ENCODE results near the gene CELA3B.
"Not testable (repeated sequence)": the region's sequence is repeated elsewhere in the genome, so short reads cannot be mapped to it uniquely, and the experiment has no call there.

Gene CELA3B

DNA sequence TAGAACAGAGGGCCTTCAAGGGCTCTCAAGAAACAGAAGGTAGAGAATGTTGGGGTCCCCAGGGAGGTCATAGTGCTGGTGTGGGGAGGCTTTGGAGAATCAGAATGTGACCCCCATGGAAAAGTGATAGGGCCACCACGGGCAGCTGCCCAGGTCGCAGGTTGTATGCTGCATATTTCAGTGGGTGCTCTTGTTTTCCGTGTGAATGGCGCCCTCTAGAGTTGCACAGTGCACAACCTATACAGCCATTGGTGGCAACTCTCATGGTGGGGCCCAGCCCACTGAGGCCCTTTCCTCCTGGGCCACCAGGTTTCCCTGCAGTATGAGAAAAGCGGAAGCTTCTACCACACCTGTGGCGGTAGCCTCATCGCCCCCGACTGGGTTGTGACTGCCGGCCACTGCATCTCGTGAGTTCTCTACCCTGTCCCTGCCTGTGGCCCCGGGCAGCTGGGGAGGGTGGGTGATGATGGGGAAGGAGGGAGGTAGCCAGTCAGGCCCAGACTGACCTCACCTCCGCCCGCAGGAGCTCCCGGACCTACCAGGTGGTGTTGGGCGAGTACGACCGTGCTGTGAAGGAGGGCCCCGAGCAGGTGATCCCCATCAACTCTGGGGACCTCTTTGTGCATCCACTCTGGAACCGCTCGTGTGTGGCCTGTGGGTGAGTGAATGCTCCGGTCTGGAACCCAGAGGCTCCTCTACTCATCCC, 3.8 kb downstream of the CELA3B start:
- not testable (repeated sequence) for DNase-seq

DNA sequence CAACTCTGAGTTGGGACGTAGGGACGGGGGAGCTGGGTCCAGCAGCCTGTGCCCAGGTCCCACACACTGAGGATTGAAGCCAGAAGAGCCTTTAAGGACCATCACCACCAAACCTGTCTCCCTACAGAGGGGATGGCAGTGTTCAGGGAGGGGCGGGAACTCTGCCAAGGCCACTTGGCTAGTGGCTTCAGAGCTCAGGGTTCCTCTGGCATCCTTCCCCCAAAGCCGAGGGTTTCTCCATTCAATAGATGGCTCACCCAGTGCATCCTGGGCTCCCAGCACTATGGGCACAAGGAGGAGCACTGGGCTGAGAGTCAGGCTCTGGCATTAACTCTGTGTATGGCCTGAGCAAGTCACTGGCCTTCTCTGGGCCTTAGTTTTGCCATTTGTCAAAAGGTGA, 4.4 kb downstream of the CELA3B start:
- not testable (repeated sequence) for DNase-seq

DNA sequence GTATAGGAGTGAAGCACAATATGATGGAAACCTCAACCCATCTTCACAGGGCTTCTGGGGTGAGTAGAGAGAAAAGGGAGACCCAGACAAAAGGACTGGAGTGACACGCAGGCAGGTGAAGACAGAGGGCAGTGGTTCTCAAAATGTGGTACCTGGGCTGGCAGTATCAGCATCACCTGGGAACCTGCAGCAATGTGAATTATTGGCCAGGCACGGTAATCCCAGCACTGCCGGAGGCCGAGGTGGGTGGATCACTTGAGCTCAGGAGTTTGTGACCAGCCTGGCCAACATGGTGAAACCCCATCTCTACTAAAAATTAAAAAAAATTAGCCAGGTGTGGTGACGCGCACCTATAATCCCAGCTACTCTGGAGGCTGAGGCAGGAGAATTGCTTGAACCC, 5.3 kb downstream of the CELA3B start:
- DNase-seq: not testable (repeated sequence)

DNA sequence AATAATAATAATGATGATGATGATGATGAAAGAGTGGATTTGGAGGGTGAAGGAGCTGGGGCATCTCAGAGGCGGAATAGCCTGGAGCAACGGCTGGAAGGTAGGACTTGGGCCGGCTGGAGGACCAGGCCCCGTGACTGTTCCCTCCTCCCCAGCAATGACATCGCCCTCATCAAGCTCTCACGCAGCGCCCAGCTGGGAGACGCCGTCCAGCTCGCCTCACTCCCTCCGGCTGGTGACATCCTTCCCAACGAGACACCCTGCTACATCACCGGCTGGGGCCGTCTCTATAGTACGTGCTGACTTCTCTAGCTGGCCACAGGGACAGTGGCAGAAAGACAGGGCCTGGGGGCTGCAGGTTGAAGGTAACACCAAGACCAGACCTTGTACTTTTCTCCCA, 6.7 kb downstream of the CELA3B start:
- DNase-seq: not testable (repeated sequence)

DNA sequence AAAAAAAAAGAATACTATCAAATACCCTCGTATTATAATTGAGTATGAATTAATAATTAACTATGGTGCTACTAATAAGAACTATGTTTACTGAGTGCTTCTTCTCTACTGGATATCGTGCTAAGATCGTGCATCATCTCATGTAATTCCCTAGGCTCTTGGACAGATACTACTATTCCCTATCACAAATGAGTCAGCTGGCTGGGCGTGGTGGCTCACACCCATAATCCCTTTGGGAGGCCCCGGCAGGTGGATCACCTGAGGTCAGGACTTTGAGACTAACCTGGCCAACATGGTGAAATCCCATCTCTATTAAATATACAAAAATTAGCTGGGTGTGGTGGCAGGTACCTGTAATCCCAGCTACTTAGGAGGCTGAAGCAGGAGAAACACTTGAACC, 9.1 kb downstream of the CELA3B start:
- not testable (repeated sequence) for DNase-seq

DNA sequence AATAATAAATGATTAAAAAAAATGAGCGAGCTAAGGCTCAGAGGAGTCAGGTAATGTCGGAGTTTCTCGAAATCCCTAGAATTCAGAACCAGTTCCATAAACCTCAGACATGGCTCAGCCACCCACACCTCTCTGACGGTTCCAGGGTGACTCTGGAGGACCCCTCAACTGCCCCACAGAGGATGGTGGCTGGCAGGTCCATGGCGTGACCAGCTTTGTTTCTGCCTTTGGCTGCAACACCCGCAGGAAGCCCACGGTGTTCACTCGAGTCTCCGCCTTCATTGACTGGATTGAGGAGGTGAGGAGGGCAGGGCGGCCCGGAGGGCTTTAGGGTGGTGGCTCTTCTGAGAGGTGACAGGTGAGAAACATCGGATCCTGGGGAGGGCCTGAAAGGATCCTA, 9.6 kb downstream of the CELA3B start:
- not testable (repeated sequence) for DNase-seq

DNA sequence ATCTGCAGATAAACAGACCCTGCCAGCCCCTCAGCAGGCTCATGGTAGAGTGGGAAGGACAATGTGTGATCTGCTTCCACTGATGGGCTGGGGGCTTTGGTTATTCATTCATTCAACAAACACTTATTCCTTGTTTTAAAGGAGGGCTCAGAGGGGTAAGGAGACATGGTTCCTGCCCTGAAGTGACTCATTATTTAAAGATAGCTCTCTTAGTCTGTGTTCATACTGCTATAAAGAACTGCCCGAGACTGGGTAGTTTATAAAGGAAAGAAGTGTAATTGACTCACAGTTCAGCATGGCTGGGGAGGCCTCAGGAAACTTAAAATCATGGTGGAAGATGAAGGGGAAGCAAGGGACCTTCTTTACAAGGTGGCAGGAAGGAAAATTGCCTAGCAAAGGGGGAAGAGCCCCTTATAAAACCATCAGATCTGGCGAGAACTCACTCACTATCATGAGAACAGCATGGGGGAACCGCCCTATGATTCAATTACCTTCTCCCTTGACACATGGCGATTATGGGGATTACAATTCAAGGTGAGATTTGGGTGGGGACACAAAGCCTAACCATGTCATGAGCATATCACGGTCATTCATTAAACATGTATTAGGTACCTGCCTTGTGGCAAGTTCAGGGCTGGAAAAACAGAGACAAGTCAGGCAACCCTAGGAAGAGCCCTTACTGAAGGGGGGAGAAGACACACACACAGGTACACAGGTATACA, 13.0 kb downstream of the CELA3B start:
- DNase-seq: not testable (repeated sequence)

DNA sequence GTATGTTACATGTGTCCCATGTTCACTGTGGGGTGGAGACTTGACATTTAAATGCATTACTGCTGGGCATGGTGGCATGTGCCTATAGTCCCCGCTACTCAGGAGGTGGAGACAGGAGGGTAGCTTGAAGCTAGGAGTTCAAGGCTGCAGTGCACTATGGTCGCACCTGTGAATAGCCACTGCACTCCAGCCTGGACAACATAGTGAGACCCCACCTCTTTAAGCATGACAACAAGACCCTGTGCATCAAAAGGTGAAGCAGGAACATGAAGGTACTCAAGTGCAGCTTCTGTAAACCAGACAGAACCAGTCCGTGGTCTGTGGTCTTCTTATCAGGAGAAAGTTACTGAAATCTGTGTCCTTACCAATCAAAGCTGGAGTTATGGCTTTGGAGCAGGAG, 15.4 kb downstream of the CELA3B start:
- DNase-seq: not testable (repeated sequence)

DNA sequence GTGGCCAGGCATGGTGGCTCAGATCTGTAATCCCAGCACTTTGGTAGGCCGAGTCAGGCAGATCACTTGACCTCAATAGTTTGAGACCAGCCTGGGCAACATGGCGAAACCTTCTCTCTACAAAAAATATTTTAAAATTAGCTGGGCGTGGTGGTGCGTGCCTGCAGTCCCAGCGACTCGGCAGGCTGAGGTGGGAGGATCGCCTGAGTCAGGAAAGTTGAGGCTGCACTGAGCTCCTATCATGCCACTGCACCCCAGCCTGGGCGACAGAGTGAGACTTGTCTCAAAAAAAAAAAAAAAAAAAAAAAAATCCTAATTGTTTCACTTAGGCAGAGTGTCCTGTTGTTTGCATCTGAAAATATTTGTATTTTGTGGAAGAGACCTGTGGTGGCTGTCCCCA, 17.9 kb downstream of the CELA3B start:
- not testable (repeated sequence) for DNase-seq

DNA sequence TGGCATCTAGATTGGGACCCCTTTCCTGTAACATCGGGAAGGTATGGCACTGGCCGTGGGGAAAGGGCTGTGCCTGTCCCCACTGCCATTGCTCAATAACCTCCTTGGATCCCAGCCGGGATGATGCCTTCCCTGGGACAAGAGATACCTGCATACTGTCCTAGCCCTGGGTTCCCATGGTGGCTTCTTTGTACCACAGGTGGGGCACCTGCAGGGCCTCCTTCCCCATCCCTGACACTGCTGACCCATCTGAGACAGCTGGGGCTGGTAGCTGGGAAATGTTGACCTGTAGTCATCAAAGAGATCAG, 19.8 kb downstream of the CELA3B start:
- DNase-seq: not testable (repeated sequence)

DNA sequence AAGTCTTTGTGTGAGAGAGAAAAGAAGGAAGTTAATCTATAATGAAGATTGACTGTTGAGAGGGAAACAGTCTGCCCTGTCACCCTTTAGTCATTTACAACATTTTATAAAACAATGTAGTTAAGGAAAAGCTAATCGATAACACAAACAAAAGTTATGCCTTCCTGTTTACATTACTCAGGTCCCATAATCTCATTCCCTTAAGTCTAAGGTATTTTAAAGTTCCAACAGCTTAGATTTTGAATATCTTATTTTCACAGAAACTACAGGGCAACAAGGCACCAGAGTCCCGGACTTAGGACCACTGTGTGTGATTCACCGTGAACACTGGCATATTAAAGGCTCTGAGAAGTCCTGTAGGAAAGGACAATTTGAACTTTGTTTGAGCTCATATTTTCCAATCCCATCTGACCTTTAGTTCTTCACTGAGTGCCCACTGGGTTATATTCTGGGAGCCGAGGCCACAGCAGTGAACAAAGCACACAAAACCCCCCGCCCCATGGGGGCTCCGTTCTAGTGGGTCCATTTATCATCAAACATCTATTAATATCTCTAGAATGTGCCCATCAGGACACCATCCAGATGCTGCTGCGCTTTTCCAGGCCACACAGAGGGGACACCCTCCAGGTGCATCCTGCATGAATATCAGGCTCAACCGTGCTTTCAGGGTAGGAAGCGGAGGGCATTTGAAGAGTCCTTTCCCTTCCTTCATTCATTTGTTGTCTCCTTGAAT, 21.2 kb downstream of the CELA3B start:
- DNase-seq: not testable (repeated sequence)

DNA sequence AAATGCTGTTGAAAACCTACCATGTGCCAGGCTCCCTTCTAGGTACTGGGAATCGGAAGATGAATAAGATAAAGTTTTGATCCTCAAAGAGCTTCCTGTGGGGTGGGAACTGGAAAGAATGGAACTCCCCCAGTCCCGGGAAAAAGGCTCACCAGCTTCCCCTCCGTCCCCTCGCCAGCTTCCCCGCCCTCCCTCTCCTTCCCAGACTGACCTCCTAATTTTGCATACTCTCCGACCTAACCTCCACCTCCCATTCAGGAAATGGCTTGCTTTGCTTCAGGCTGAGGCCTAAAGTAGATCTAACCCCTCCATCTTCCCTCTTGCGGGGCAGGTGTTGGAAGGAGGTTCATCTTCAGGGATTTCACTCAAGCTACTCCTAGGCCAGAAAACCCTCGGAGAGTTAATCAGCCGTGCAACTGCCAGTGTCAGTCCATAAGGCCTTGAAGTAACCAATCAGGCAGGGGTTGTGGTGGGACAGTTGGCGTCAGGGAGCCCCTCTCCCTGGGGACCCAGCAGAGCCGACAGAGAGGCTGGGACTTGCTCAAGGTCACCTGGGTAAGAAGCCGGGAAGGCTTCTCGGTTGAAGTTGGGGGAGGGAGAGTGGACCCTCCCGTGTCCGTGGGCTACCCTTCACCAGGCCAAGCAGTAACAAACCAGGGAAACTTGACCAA, 21.9 kb downstream of the CELA3B start:
- DNase-seq: not testable (repeated sequence)

DNA sequence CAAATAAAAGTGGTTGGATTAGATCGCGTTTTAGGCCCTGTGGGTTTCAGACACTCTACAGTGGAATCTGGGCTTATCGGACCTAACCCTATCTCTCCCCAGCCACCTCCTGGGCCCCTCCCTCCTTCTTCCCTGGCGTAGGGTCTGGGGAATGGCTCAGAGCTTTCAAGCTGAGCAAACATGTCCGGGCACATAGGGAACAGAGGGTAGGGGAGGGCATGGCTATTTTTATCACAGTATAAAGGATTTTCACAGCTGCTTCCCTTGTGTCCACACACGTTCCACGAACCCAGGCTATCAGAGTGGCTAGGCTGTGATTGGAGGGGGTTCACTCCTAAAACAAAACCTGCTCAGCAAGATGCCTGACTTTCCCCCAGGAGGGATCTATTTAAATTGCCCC, 22.8 kb downstream of the CELA3B start:
- not testable (repeated sequence) for DNase-seq

DNA sequence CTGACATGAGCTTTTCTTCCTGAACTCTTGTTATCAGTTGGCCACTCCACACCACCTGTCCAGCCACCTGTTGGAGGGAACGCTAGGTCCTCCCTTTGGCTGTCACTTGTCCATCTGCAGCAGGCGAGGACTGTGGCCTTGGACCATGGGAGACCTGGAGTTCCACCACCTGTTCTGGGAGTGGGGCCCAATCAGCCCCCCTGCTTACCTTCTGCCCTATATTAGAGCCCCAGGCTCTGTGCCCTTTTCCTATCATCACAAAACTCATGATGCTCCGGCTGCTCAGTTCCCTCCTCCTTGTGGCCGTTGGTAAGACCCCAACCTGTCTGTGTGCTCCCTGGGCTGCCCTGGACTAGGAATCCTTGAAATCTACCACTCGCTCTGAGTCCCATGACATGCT, 24.6 kb downstream of the CELA3B start, which contains the start of gene CELA3A:
Gene CELA3A, plus strand, starts transcription at position 249 of the 400 bp plus-strand sequence. Its CDS starts 18 bp downstream, at position 267.
- DNase-seq: no peak

DNA sequence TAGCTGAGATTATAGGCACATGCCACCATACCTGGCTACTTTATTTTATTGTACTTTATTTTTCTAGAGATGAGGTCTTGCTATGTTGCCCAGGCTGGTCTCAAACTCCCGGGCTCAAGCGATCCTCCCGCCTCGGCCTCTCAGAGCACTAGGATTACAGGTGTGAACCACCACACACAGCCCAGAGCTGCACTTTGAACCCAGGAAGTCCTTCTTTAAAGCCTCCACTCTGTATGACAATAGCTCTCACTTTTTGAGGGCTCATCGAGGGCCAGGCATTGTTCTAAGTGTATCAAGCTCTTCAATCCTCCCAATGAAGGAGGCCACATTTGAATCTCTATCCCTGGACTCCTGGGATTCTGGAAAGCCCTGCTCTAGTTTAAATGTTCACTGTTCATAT, 25.6 kb downstream of the CELA3B start:
- DNase-seq: not testable (repeated sequence)

DNA sequence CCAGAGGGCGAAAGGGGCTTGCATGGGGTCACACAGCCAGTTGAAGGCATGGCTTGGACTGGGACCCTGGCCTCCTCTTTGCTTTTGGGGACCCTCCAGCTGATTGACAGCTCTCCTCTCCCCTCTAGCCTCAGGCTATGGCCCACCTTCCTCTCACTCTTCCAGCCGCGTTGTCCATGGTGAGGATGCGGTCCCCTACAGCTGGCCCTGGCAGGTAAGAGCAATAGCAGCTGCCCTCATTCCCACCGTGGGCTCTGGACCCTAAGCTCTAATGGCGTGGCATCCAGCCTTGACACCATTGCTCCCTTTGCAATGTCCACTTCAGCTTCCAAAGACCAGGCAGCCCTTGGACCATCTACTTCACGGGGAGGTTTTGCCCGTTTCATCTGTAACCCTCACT, 26.1 kb downstream of the CELA3B start:
- DNase-seq: not testable (repeated sequence)

DNA sequence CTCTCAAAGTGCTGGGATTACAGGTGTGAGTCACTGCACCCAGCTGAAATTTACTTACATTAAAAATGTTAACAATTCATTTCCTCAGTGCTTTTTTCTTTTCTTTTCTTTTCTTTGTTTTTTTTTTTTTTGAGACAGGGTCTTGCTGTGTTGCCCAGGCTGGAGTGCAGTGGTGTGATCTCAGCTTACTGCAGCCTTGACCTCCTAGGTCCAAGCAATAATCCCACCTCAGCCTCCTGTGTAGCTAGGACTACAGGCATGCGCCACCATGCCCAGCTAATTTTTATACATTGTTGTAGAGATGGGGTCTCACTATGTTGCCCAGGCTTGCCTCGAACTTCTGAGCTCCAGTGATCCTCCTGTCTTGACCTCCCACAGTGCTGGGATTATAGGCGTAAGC, 27.1 kb downstream of the CELA3B start:
- not testable (repeated sequence) for DNase-seq

DNA sequence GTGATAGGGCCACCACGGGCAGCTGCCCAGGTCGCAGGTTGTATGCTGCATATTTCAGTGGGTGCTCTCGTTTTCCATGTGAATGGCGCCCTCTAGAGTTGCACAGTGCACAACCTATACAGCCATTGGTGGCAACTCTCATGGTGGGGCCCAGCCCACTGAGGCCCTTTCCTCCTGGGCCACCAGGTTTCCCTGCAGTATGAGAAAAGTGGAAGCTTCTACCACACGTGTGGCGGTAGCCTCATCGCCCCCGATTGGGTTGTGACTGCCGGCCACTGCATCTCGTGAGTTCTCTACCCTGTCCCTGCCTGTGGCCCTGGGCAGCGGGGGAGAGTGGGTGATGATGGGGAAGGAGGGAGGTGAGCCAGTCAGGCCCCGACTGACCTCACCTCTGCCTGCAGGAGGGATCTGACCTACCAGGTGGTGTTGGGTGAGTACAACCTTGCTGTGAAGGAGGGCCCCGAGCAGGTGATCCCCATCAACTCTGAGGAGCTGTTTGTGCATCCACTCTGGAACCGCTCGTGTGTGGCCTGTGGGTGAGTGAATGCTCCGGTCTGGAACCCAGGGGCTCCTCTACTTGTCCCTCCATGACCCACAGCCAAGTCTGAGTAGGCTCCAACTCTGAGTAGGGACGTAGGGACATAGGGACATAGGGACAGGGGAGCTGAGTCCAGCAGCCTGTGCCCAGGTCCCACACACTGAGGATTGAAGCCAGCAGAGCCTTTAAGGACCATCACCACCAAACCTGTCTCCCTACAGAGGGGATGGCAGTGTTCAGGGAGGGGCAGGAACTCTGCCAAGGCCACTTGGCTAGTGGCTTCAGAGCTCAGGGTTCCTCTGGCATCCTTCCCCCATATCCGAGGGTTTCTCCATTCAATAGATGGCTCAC, 28.7 kb downstream of the CELA3B start:
- not testable (repeated sequence) for DNase-seq

DNA sequence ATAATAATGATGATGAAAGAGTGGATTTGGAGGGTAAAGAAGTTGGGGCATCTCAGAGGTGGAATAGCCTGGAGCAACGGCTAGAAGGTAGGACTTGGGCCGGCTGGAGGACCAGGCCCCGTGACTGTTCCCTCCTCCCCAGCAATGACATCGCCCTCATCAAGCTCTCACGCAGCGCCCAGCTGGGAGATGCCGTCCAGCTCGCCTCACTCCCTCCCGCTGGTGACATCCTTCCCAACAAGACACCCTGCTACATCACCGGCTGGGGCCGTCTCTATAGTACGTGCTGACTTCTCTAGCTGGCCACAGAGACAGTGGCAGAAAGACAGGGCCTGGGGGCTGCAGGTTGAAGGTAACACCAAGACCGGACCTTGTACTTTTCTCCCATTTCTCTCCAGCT, 29.9 kb downstream of the CELA3B start:
- not testable (repeated sequence) for DNase-seq

DNA sequence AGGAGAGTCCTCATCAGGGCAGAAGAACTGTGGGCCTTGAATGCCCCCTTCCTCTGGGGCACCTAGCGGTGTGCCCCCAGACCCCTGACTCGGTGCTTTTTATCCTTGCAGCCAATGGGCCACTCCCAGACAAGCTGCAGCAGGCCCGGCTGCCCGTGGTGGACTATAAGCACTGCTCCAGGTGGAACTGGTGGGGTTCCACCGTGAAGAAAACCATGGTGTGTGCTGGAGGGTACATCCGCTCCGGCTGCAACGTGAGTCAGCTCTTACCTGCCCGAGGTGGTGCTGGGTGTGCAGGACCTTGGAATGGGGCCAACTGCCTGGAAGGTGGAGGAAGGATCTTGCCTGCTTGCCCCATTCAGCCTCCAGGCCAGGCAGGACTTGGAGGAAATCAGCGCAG, 30.4 kb downstream of the CELA3B start:
- not testable (repeated sequence) for DNase-seq

DNA sequence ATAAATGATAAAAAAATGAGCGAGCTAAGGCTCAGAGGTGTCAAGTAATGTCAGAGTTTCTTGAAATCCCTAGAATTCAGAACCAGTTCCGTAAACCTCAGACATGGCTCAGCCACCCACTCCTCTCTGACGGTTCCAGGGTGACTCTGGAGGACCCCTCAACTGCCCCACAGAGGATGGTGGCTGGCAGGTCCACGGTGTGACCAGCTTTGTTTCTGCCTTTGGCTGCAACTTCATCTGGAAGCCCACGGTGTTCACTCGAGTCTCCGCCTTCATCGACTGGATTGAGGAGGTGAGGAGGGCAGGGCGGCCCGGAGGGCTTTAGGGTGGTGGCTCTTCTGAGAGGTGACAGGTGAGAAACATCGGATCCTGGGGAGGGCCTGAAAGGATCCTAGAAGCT, 32.7 kb downstream of the CELA3B start:
- DNase-seq: not testable (repeated sequence)

DNA sequence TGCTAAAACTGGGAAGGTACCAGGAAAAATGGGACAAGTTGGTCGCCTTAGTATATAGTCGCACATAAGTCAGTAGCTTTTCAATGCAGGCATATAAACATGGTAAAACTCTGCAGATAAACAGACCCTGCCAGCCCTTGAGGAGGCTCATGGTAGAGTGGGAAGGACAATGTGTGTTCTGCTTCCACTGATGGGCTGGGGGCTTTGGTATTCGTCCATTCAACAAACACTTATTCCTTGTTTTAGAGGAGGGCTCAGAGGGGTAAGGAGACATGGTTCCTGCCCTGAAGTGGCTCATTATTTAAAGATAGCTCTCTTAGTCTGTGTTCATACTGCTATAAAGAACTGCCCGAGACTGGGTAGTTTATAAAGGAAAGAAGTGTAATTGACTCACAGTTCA, 35.9 kb downstream of the CELA3B start:
- DNase-seq: not testable (repeated sequence)
